ENCODE measurements around the gene CENPF. TPM values are rescaled to one million over a fixed set of nuclear protein-coding genes. Genes with fewer than 3 reads are reported as not detected.
A peak's percentile ranks its signal among the peaks of the same experiment; 100 is the strongest.
"Not testable (repeated sequence)": the region's sequence is repeated elsewhere in the genome, so short reads cannot be mapped to it uniquely, and the experiment has no call there.

Gene CENPF
- total and polyA plus RNA-seq, 9 of the 15 experiments (the other 6 are each of a cell fraction or from before 2014, with no cell fraction given): 50.6 to 180 (median 98.3) TPM

DNA sequence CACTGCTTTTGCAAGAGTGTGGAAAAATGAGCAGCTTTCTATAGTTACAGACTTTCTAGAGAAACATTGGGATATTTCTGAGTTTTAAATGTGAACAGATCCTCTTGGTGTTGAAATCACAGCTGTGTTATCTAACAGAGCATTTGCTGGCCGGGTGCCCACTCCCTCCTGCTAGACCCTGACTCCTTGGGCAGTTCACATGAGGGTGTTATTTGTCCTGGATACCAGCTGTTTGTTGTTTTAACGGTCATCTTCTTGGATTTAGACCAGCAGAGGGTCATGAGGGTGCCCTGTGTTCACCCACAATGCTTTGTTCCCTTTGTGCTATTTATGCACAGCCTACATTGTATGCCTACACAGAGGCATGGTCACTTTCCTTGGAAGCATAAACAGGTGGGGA, 67.1 kb downstream of the CENPF start:
- intact Hi-C loops (cut with micrococcal nuclease) (no loop called here), in situ Hi-C loops (cut with MboI) (no loop called here)
- CTCF ChIA-PET (ENCODE audit: low intra/inter-chr PET ratio): no interaction called here
- Histone ChIP-seq H3K4me2 (ENCODE audit: insufficient read depth, low read length) (no peak overlapping the region), H3K9me3 (replicated peaks; ENCODE audit: control insufficient read depth, insufficient read depth, low read depth, low read length) (no peaks in the 10 kb centered on the region), H3K9me1 (ENCODE audit: control insufficient read depth, insufficient read depth, low read length) (no peaks in the 10 kb centered on the region), H3K4me3 (no peak overlapping the region), H2AFZ (ENCODE audit: low read depth, low read length) (no peak overlapping the region), H4K20me1 (replicated peaks; ENCODE audit: control insufficient read depth, insufficient read depth, low read length) (no peaks in the 10 kb centered on the region), H3K27ac (ENCODE audit: extremely low read depth, low read depth, low read length) (no peak overlapping the region), H3K79me2 (ENCODE audit: control insufficient read depth, insufficient read depth, low read length) (no peaks in the 10 kb centered on the region), H3K27me3 (ENCODE audit: control insufficient read depth in 2 of 2, insufficient read depth in 2 of 2, low read length in 2 of 2) (no peaks in the 10 kb centered on the region; a peak in 1 of 5 replicates), H3K36me3 (ENCODE audit: control insufficient read depth, insufficient read depth, low read length) (peaks cover 60% of the 10 kb centered on the region), H3K9ac (ENCODE audit: insufficient read depth in 1 of 2, low read depth in 2 of 2, low read length in 2 of 2) (no peak overlapping the region), H3K4me1 (replicated peaks in 1 of 2; ENCODE audit: control insufficient read depth in 2 of 2, insufficient read depth in 2 of 2, low read length in 2 of 2) (no peaks in the 10 kb centered on the region)
- no peak for FAIRE-seq
- no peak for ATAC-seq
- DNase-seq (ENCODE audit: extremely low read depth in 1 of 4, low spot score in 3 of 4): no peak
- peak; percentile 72 for TF ChIP-seq FOXJ2 (tag; IDR thresholded peaks at IDR 0.05)
- no peak for TF ChIP-seq TAF15 (IDR thresholded peaks at IDR 0.05; ENCODE audit: low read depth, low read length)
- no peak for TF ChIP-seq SREBF2 (CRISPR knock-in tag; IDR thresholded peaks at IDR 0.05)
- no peak for TF ChIP-seq GABPB2 (CRISPR knock-in tag; conservative IDR thresholded peaks at IDR 0.05)
- TF ChIP-seq ZBTB49 (CRISPR knock-in tag; IDR thresholded peaks at IDR 0.05; ENCODE audit: borderline replicate concordance): no peak
- TF ChIP-seq XRCC4 (IDR thresholded peaks at IDR 0.05; ENCODE audit: extremely low read depth, insufficient read depth, insufficient read length): no peak
- POLR2A ChIA-PET: no interaction called here
- no TSS peak for BruUV-seq (replicated peaks)
- WGBS (ENCODE audit: insufficient coverage, low coverage, missing lambda C conversion rate): 54% methylated on average over 2 of the region's 2 CpGs

DNA sequence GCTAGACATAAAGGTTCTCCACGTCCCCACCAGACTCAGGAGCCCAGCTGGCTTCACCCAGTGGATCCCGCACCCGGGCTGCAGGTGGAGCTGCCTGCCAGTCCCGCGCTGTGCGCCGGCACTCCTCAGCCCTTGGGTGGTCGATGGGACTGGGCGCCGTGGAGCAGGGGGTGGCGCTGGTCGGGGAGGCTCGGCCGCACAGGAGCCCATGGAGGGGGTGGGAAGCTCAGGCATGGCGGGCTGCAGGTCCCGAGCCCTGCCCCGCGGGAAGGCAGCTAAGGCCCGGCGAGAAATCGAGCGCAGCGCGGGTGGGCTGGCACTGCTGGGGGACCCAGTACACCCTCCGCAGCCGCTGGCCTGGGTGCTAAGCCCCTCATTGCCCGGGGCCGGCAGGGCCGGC, 70.0 kb downstream of the CENPF start:
- H3K27me3 ChIP-seq (ENCODE audit: control insufficient read depth in 2 of 2, insufficient read depth in 2 of 2, low read length in 2 of 2); CTCF ChIA-PET (ENCODE audit: low intra/inter-chr PET ratio); FAIRE-seq; H3K9me1 ChIP-seq (ENCODE audit: control insufficient read depth, insufficient read depth, low read length); H3K4me2 ChIP-seq (ENCODE audit: insufficient read depth, low read length); H3K79me2 ChIP-seq (ENCODE audit: control insufficient read depth, insufficient read depth, low read length); ATAC-seq; DNase-seq (ENCODE audit: extremely low read depth in 1 of 4, low spot score in 3 of 4); in situ Hi-C loops (cut with MboI); H4K20me1 ChIP-seq (replicated peaks; ENCODE audit: control insufficient read depth, insufficient read depth, low read length); H3K9me3 ChIP-seq (replicated peaks; ENCODE audit: control insufficient read depth, insufficient read depth, low read depth, low read length); H3K27ac ChIP-seq (ENCODE audit: extremely low read depth, low read depth, low read length); H3K4me1 ChIP-seq (replicated peaks in 1 of 2; ENCODE audit: control insufficient read depth in 2 of 2, insufficient read depth in 2 of 2, low read length in 2 of 2); POLR2A ChIA-PET; intact Hi-C loops (cut with micrococcal nuclease); H3K4me3 ChIP-seq; H2AFZ ChIP-seq (ENCODE audit: low read depth, low read length); H3K9ac ChIP-seq (ENCODE audit: insufficient read depth in 1 of 2, low read depth in 2 of 2, low read length in 2 of 2); BruUV-seq (replicated peaks): not testable (repeated sequence)
- 79% methylated on average over 16 of the region's 29 CpGs for WGBS (ENCODE audit: insufficient coverage, low coverage, missing lambda C conversion rate)
- peaks cover 31% of the 10 kb centered on the region; the same call in 2 of the 3 replicates for H3K36me3 ChIP-seq (ENCODE audit: control insufficient read depth, insufficient read depth, low read length)
